K562 (cell line): Measurements from ENCODE around the gene NSF. TPM values are rescaled to one million over a fixed set of nuclear protein-coding genes. Genes with fewer than 3 reads are reported as not detected.

ENCODE experiments used
- ARID1B ChIP-seq: fragments of 450-650 bp; IDR thresholded peaks from 2 replicates; pipeline ENCODE4 v1.6.1; 2016; ENCODE audit warnings: antibody characterized with exemption, mild to moderate bottlenecking, inconsistent platforms
- ATF3 ChIP-seq, 2 experiments: fragments of 450-650 bp in 1 of 2; sonication (generic) in 1 of 2; formaldehyde crosslinking in 1 of 2; IDR thresholded peaks in 1 of 2; conservative IDR thresholded peaks in 1 of 2; 2 replicates each; pipeline versions ENCODE4 v1.6.1 to v1.8.1; 2016 to 2023; ENCODE audit warnings: mild to moderate bottlenecking in 2 of 2, moderate library complexity in 2 of 2, inconsistent platforms in 1 of 2, missing genetic modification reagents in 1 of 2
- BCOR ChIP-seq: fragments of 450-650 bp; IDR thresholded peaks from 2 replicates; pipeline ENCODE4 v1.6.1; 2016
- CBFA2T2 ChIP-seq: fragments of 450-650 bp; conservative IDR thresholded peaks from 2 replicates; pipeline ENCODE4 v1.6.1; 2017; ENCODE audit warnings: mild to moderate bottlenecking
- CEBPG ChIP-seq, 3 experiments: fragments of 200-800 bp in 1 of 3; sonication (Bioruptor generic) in 1 of 3; sonication (generic) in 1 of 3; formaldehyde crosslinking in 1 of 3; IDR thresholded peaks in 2 of 3; conservative IDR thresholded peaks in 1 of 3; 2 replicates each; pipeline versions ENCODE4 v1.6.1 to v1.8.0; 2016 to 2022; ENCODE audit warnings: missing compliant biosample characterization in 2 of 3, missing genetic modification characterization in 2 of 3, mild to moderate bottlenecking in 1 of 3, missing genetic modification reagents in 1 of 3
- CREM ChIP-seq: IDR thresholded peaks from 2 replicates; pipeline ENCODE4 v1.6.1; 2014; ENCODE audit warnings: antibody characterized with exemption, low read depth
- FOS ChIP-seq: IDR thresholded peaks from 3 replicates; pipeline ENCODE4 v1.6.1; 2011; ENCODE audit not compliant: insufficient read length; ENCODE audit errors: extremely low read depth
- FOSL1 ChIP-seq: fragments of 200-800 bp; sonication (Bioruptor generic); conservative IDR thresholded peaks from 2 replicates; pipeline ENCODE4 v1.6.1; 2016; ENCODE audit warnings: missing genetic modification characterization, missing compliant biosample characterization
- JUND ChIP-seq, 2 experiments: IDR thresholded peaks; 2 replicates in 1 of 2; 3 replicates in 1 of 2; pipeline ENCODE4 v1.6.1; 2011; ENCODE audit warnings: borderline replicate concordance in 2 of 2, low read depth in 2 of 2, low read length in 2 of 2, improper control_type of control experiment in 1 of 2, missing biosample characterization in 1 of 2, missing genetic modification characterization in 1 of 2, missing genetic modification reagents in 1 of 2
- MAZ ChIP-seq, 2 experiments: fragments of 450-650 bp in 1 of 2; sonication (generic) in 1 of 2; formaldehyde crosslinking; IDR thresholded peaks in 1 of 2; conservative IDR thresholded peaks in 1 of 2; 2 replicates each; pipeline versions ENCODE4 v1.4.0 to v1.5.0; 2020; ENCODE audit warnings: mild to moderate bottlenecking in 1 of 2, missing genetic modification reagents in 1 of 2
- MEIS2 ChIP-seq: fragments of 450-650 bp; IDR thresholded peaks from 2 replicates; pipeline ENCODE4 v1.6.1; 2014; ENCODE audit warnings: mild to moderate bottlenecking; ENCODE audit not compliant: partially characterized antibody
- MYC ChIP-seq, 2 experiments: fragments of 250-450 bp in 1 of 2; sonication (Bioruptor Pico) in 1 of 2; IDR thresholded peaks; 2 replicates each; pipeline versions ENCODE4 v1.5.1 to v1.6.1; 2012 to 2021; ENCODE audit warnings: low read depth in 2 of 2, borderline replicate concordance in 1 of 2, improper control_type of control experiment in 1 of 2, low read length in 1 of 2, mild to moderate bottlenecking in 1 of 2, moderate library complexity in 1 of 2
- NCOA2 ChIP-seq, 2 experiments: fragments of 450-650 bp; IDR thresholded peaks; 2 replicates each; pipeline ENCODE4 v1.6.1; 2018; ENCODE audit warnings: mild to moderate bottlenecking in 2 of 2, moderate library complexity in 1 of 2; ENCODE audit not compliant: partially characterized antibody in 2 of 2
- NR2C2 ChIP-seq, 2 experiments: fragments of 200-800 bp in 1 of 2; sonication (Bioruptor generic) in 1 of 2; sonication (generic) in 1 of 2; formaldehyde crosslinking in 1 of 2; IDR thresholded peaks; 2 replicates each; pipeline versions ENCODE4 v1.6.1 to v1.8.0; 2016 to 2022; ENCODE audit warnings: mild to moderate bottlenecking in 1 of 2, missing compliant biosample characterization in 1 of 2, missing genetic modification characterization in 1 of 2, missing genetic modification reagents in 1 of 2
- RAD21 ChIP-seq, 2 experiments: fragments of 250-450 bp in 1 of 2; fragments of 450-650 bp in 1 of 2; sonication (Bioruptor Pico) in 1 of 2; formaldehyde crosslinking in 1 of 2; IDR thresholded peaks in 1 of 2; conservative IDR thresholded peaks in 1 of 2; 2 replicates each; pipeline versions ENCODE4 v1.4.0 to v1.8.0; 2020 to 2022; ENCODE audit warnings: mild to moderate bottlenecking in 2 of 2, moderate library complexity in 1 of 2
- SLC30A9 ChIP-seq: fragments of 250-450 bp; sonication (Bioruptor Pico); IDR thresholded peaks from 2 replicates; pipeline ENCODE4 v1.8.0; 2022; ENCODE audit warnings: mild to moderate bottlenecking, moderate library complexity
- SMARCA4 ChIP-seq: fragments of 450-650 bp; IDR thresholded peaks from 2 replicates; pipeline ENCODE4 v1.6.1; 2016
- SMARCC2 ChIP-seq: fragments of 450-650 bp; IDR thresholded peaks from 2 replicates; pipeline ENCODE4 v1.6.1; 2017; ENCODE audit warnings: antibody characterized with exemption, moderate library complexity, mild to moderate bottlenecking, low read depth
- SMARCE1 ChIP-seq: fragments of 450-650 bp; IDR thresholded peaks from 2 replicates; pipeline ENCODE4 v1.7.1; 2016; ENCODE audit warnings: mild to moderate bottlenecking
- VEZF1 ChIP-seq: fragments of 200-800 bp; sonication (Bioruptor generic); IDR thresholded peaks from 2 replicates; pipeline ENCODE4 v1.6.1; 2017; ENCODE audit warnings: missing genetic modification characterization, missing compliant biosample characterization
- ZNF253 ChIP-seq: fragments of 250-450 bp; sonication (Bioruptor Pico); conservative IDR thresholded peaks from 2 replicates; pipeline ENCODE4 v1.6.1; 2021; ENCODE audit warnings: mild to moderate bottlenecking
- ZNF561 ChIP-seq: fragments of 450-650 bp; formaldehyde crosslinking; conservative IDR thresholded peaks from 2 replicates; pipeline ENCODE4 v1.4.0; 2020; ENCODE audit warnings: mild to moderate bottlenecking, moderate library complexity
- ZNF76 ChIP-seq: fragments of 250-450 bp; sonication (Bioruptor Pico); IDR thresholded peaks from 2 replicates; pipeline ENCODE4 v1.4.0; 2020; ENCODE audit warnings: mild to moderate bottlenecking, moderate library complexity, borderline replicate concordance
- polyA plus RNA-seq, 8 experiments: library from polyadenylated mRNA; depleted of rRNA in 4 of 8; stranded (reverse) in 5 of 8; unstranded in 3 of 8; fragments of >200 nt; fragmentation: Nextera tagmentation in 2 of 8; fragmentation: Illumina TruSeq in 1 of 8; extraction: Ambion mirVana in 2 of 8; extraction: Trizol in 1 of 8; gene quantifications; 2 replicates each; pipeline versions ENCODE4 v1.2.1 to v1.2.3, GENCODE V29; 2011 to 2014; ENCODE audit warnings: inconsistent platforms in 1 of 8, missing spikeins in 1 of 8
- total RNA-seq, 7 experiments: library from RNA; depleted of rRNA in 6 of 7; stranded (reverse); fragments of >200 nt in 6 of 7; fragmentation: Illumina TruSeq in 2 of 7; extraction: Trizol in 2 of 7; gene quantifications; 2 replicates each; pipeline versions ENCODE4 v1.2.1 to v1.2.3, GENCODE V29; 2011 to 2021; ENCODE audit warnings: low replicate concordance in 1 of 7

Gene NSF
- total and polyA plus RNA-seq, 9 of the 15 experiments (the other 6 are each of a cell fraction or from before 2014, with no cell fraction given), result 16.7 to 39.8 (median 36.7) TPM

GRCh38 chr17:46742565-46743270, 152.2 kb downstream of the NSF start (continued):
- TF ChIP-seq JUND (IDR thresholded peaks at IDR 0.05; ENCODE audit: borderline replicate concordance, low read depth, low read length) (peak; percentile 91), JUND (tag; IDR thresholded peaks at IDR 0.05; ENCODE audit: borderline replicate concordance, low read depth, low read length) (peak; percentile 83; the same call in 2 of the 3 replicates), BCOR (no peak), NCOA2 (IDR thresholded peaks at IDR 0.05; ENCODE audit: partially characterized antibody in 2 of 2) (peak in 1 of 2 experiments; percentile 83), FOSL1 (peak; percentile 96), NR2C2 (CRISPR knock-in tag; IDR thresholded peaks at IDR 0.05) (0 out of 2 replicates have a peak, but pooled peaks have one; percentile 30), NR2C2 (tag; IDR thresholded peaks at IDR 0.05) (peak; percentile 59; the same call in 1 of the 2 replicates), CBFA2T2 (0 out of 2 replicates have a peak, but pooled peaks have one; percentile 7), CEBPG (CRISPR knock-in tag; IDR thresholded peaks at IDR 0.05) (peak; percentile 24; the same call in 1 of the 2 replicates), CEBPG (tag; conservative IDR thresholded peaks at IDR 0.05 in 1 of 2, IDR thresholded peaks at IDR 0.05 in 1 of 2) (0 out of 4 replicates have a peak, but pooled peaks of 1 of the 2 experiments have one; percentile 22), CREM (0 out of 2 replicates have a peak, but pooled peaks have one; percentile 36), ARID1B (peak; percentile 62; the same call in 1 of the 2 replicates), ZNF76 (CRISPR knock-in tag) (no peak), SMARCE1 (peak; percentile 70), SMARCC2 (0 out of 2 replicates have a peak, but pooled peaks have one; percentile 61), RAD21 (CRISPR knock-in tag; conservative IDR thresholded peaks at IDR 0.05 in 1 of 2, IDR thresholded peaks at IDR 0.05 in 1 of 2) (peak in 1 of 2 experiments; percentile 48; a peak in 2 of 4 replicates), SMARCA4 (peak; percentile 67; the same call in 1 of the 2 replicates), FOS (peak; percentile 46), SLC30A9 (CRISPR knock-in tag) (no peak), ZNF561 (CRISPR knock-in tag) (no peak), VEZF1 (CRISPR knock-in tag) (peak; percentile 58; the same call in 1 of the 2 replicates), ATF3 (IDR thresholded peaks at IDR 0.05) (peak; percentile 85), ATF3 (CRISPR knock-in tag; conservative IDR thresholded peaks at IDR 0.05) (peak; percentile 26; the same call in 1 of the 2 replicates), ZNF253 (CRISPR knock-in tag) (no peak), MAZ (CRISPR knock-in tag; conservative IDR thresholded peaks at IDR 0.05 in 1 of 2, IDR thresholded peaks at IDR 0.05 in 1 of 2) (peak; percentile 40 to 49; a peak in 1 of 4 replicates), MEIS2 (no peak), MYC (IDR thresholded peaks at IDR 0.05; ENCODE audit: low read depth, low read length) (peak; percentile 35), MYC (CRISPR knock-in tag; IDR thresholded peaks at IDR 0.05; ENCODE audit: borderline replicate concordance, low read depth) (no peak)
